OCI-LY7 (cell line): ENCODE measurements around the gene GLIS2. TPM values are rescaled to one million over a fixed set of nuclear protein-coding genes. Genes with fewer than 3 reads are reported as not detected.

Source experiments
- BruUV-seq: library from RNA; stranded (reverse); fragments of 400-500 nt; replicated peaks from 2 replicates; lab custom pipeline; 2021; lab: Mats Ljungman, UMichigan
- CTCF ChIA-PET: fragments of 300-600 bp; sonication (Branson Sonifier 250); formaldehyde crosslinking; loops from one replicate; lab custom pipeline; 2022; ENCODE audit warnings: antibody characterized with exemption; ENCODE audit not compliant: unreplicated experiment; lab: Charles Lee
- POLR2A ChIA-PET: fragments of 300-600 bp; sonication (Branson Sonifier 250); formaldehyde crosslinking; loops from one replicate; lab custom pipeline; 2022; ENCODE audit warnings: antibody characterized with exemption; lab: Charles Lee
- DNase-seq: peaks from one replicate; pipeline ENCODE4 v3.0.0-alpha.2; 2015; ENCODE audit warnings: low spot score
- H2AFZ ChIP-seq: fragments of 200-600 bp; sonication (generic), shearing (Covaris generic); 2 replicates; pipeline ENCODE4 v1.6.1; 2014; ENCODE audit warnings: mild to moderate bottlenecking, antibody characterized with exemption, low read length, moderate library complexity
- H3K27ac ChIP-seq: fragments of 200-600 bp; sonication (generic); 2 replicates; pipeline ENCODE4 v1.5.1; 2014; ENCODE audit warnings: mixed run types, low read depth, mild to moderate bottlenecking, moderate library complexity, low read length, inconsistent platforms; ENCODE audit not compliant: poor library complexity, severe bottlenecking
- H3K36me3 ChIP-seq: fragments of 200-600 bp; sonication (generic); 2 replicates; pipeline ENCODE4 v1.6.1; 2014; ENCODE audit warnings: mild to moderate bottlenecking, antibody characterized with exemption, low read length, moderate library complexity, mixed read lengths; ENCODE audit not compliant: insufficient read depth
- H3K4me1 ChIP-seq: fragments of 200-600 bp; sonication (generic); 2 replicates; pipeline ENCODE4 v1.5.1; 2014; ENCODE audit warnings: mild to moderate bottlenecking, low read length; ENCODE audit not compliant: insufficient read depth, poor library complexity, severe bottlenecking
- H3K4me2 ChIP-seq: fragments of 200-600 bp; sonication (generic); 2 replicates; pipeline ENCODE4 v1.6.1; 2014; ENCODE audit warnings: mild to moderate bottlenecking, low read length
- H3K4me3 ChIP-seq: fragments of 200-600 bp; sonication (generic); 2 replicates; pipeline ENCODE4 v1.5.1; 2014; ENCODE audit warnings: mild to moderate bottlenecking, low read depth, low read length; ENCODE audit not compliant: poor library complexity, severe bottlenecking
- H3K79me2 ChIP-seq: fragments of 200-600 bp; sonication (generic); 2 replicates; pipeline ENCODE4 v1.6.1; 2016; ENCODE audit warnings: low read depth, mild to moderate bottlenecking, low read length, moderate library complexity, mixed read lengths; ENCODE audit not compliant: insufficient read depth
- H3K9me2 ChIP-seq: fragments of 200-600 bp; sonication (generic); 2 replicates; pipeline ENCODE4 v1.6.1; 2016; ENCODE audit warnings: mild to moderate bottlenecking, low read length, mixed read lengths; ENCODE audit not compliant: insufficient read depth
- H3K9me3 ChIP-seq: fragments of 200-600 bp; sonication (generic); 2 replicates; pipeline ENCODE4 v1.6.1; 2014; ENCODE audit warnings: mild to moderate bottlenecking, mixed run types, low read length, mixed read lengths
- H4K20me1 ChIP-seq: fragments of 200-600 bp; sonication (generic); 2 replicates; pipeline ENCODE4 v1.6.1; 2014; ENCODE audit warnings: mild to moderate bottlenecking, antibody characterized with exemption, low read length, moderate library complexity, mixed read lengths; ENCODE audit not compliant: insufficient read depth
- EZH2phosphoT487 ChIP-seq: fragments of 200-600 bp; sonication (generic); IDR thresholded peaks from 2 replicates; pipeline ENCODE4 v1.6.1; 2018; ENCODE audit warnings: low read depth, borderline replicate concordance, mild to moderate bottlenecking, mixed run types, antibody characterized with exemption, low read length, moderate library complexity, mixed read lengths
- intact Hi-C: fragments of 100-400 bp; cut with micrococcal nuclease; formaldehyde crosslinking; loops from one replicate; pipeline ENCODE4 v1.10.0; 2022; ENCODE audit not compliant: unreplicated experiment
- total RNA-seq, 2 experiments: library from RNA; depleted of rRNA in 1 of 2; stranded (reverse); fragments of >200 nt in 1 of 2; shearing (Covaris generic) in 1 of 2; gene quantifications; 2 replicates each; pipeline ENCODE4 v1.2.3, GENCODE V29; 2014 to 2022
- TF ChIP-seq, protein P1 (sequence below): fragments of 200-600 bp; sonication (generic); conservative IDR thresholded peaks from 2 replicates; pipeline ENCODE4 v1.5.1; 2014; ENCODE audit warnings: mild to moderate bottlenecking, antibody characterized with exemption, low read length, moderate library complexity, mixed read lengths

The GLIS2 gene
- total RNA-seq, 2 experiments from 2014 or later: 0.08 TPM; not detected in 1

DNA sequence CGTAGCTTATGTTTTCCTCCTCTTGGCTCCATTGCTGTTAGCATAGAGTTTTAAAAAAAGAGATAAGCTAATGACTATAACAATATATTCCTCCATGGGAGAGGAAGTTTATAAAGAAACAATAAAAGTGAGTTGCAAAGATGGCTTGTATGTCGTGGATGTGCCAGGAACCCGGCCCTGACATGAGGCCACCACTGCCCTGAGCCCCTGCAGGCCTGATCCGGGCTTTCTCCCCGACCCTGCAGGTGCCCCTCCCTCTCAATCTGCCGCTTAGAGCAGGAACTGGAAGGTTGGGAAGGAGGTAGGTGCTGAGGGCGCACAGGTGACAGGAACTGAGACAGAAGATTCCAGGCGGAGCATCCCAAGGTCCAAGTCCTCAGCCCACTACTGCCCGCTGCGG is 23.6 kb downstream of the GLIS2 start:
- no peak overlapping the region for H3K27ac ChIP-seq
- ChIA-PET CTCF (no interaction called here), POLR2A (no interaction called here)
- H3K36me3 ChIP-seq: peaks cover 51% of the 10 kb centered on the region
- no peak for TF ChIP-seq EZH2phosphoT487
- TF ChIP-seq, protein P1, sequence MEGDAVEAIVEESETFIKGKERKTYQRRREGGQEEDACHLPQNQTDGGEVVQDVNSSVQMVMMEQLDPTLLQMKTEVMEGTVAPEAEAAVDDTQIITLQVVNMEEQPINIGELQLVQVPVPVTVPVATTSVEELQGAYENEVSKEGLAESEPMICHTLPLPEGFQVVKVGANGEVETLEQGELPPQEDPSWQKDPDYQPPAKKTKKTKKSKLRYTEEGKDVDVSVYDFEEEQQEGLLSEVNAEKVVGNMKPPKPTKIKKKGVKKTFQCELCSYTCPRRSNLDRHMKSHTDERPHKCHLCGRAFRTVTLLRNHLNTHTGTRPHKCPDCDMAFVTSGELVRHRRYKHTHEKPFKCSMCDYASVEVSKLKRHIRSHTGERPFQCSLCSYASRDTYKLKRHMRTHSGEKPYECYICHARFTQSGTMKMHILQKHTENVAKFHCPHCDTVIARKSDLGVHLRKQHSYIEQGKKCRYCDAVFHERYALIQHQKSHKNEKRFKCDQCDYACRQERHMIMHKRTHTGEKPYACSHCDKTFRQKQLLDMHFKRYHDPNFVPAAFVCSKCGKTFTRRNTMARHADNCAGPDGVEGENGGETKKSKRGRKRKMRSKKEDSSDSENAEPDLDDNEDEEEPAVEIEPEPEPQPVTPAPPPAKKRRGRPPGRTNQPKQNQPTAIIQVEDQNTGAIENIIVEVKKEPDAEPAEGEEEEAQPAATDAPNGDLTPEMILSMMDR: no peak
- no peaks in the 10 kb centered on the region for H3K9me2 ChIP-seq
- H3K9me3 ChIP-seq: no peaks in the 10 kb centered on the region
- no peak overlapping the region for H3K4me2 ChIP-seq
- BruUV-seq: no TSS peak
- H3K4me3 ChIP-seq: no peak overlapping the region
- intact Hi-C loops: no loop called here
- H4K20me1 ChIP-seq: no peaks in the 10 kb centered on the region
- H3K79me2 ChIP-seq: peaks cover 13% of the 10 kb centered on the region
- H3K4me1 ChIP-seq: no peaks in the 10 kb centered on the region
- H2AFZ ChIP-seq: no peak overlapping the region
- DNase-seq: no peak

DNA sequence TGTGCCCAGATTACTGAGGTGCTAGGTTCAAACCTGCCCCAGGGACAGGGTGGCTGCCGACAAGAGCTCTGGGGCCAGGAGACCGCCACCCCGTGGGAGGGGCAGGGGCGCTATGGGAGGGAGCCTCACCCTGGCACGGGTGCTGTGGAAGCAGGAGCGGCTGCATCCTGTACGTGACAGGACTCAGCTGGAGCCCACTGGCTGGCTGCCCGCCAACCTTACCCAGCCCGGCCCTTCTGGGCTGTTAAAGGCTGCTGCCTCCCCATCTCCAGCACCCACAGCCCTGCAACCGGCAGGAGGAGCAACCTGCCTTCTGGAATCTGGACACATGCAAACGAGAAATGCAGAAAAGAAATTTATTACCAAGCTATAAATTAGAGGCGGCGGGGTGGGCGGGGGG is 24.0 kb downstream of the GLIS2 start:
- Histone ChIP-seq H3K9me3 (no peaks in the 10 kb centered on the region), H3K9me2 (no peaks in the 10 kb centered on the region), H4K20me1 (no peaks in the 10 kb centered on the region), H3K4me2 (no peak overlapping the region), H3K36me3 (peaks cover 51% of the 10 kb centered on the region), H3K27ac (no peak overlapping the region), H3K79me2 (peaks cover 13% of the 10 kb centered on the region), H2AFZ (no peak overlapping the region), H3K4me1 (no peaks in the 10 kb centered on the region), H3K4me3 (no peak overlapping the region)
- no TSS peak for BruUV-seq
- POLR2A ChIA-PET: interaction anchor here (0.6 to 0.9 kb wide), 2 partner anchors 10 to 129 kb away, joined by 3 read pairs; no protein-coding TSS in a partner anchor
- CTCF ChIA-PET: no interaction called here
- TF ChIP-seq, protein P1: no peak
- no peak for TF ChIP-seq EZH2phosphoT487
- intact Hi-C loops: no loop called here
- no peak for DNase-seq

DNA sequence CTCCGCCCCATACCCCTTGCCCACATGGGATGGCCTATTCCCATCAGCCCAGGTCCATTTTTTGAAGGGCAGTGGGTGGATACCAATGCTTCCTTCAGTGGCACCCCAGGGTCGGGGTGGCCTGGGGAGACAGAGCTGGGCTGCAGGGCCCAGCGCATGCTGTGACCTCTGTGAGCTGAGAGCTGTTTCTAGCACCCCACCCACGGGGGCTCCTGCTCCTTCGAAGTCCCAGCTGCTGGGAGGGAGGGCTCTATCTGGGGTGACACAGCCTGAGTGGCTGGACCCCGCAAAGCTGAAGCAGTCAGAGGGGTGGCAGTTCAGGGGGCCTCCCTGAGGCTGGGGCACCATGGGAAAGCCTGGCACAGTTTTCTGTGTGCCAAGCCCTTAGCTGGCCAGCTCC is 24.6 kb downstream of the GLIS2 start:
- Histone ChIP-seq H3K27ac (no peak overlapping the region), H3K79me2 (peaks cover 13% of the 10 kb centered on the region), H3K36me3 (peaks cover 56% of the 10 kb centered on the region), H3K4me3 (no peak overlapping the region), H3K9me3 (no peaks in the 10 kb centered on the region), H3K4me1 (no peaks in the 10 kb centered on the region), H4K20me1 (no peaks in the 10 kb centered on the region), H2AFZ (no peak overlapping the region), H3K4me2 (no peak overlapping the region), H3K9me2 (no peaks in the 10 kb centered on the region)
- POLR2A ChIA-PET: interaction anchor here (0.6 to 0.9 kb wide), 2 partner anchors 9 to 130 kb away, joined by 3 read pairs; no protein-coding TSS in a partner anchor
- CTCF ChIA-PET: interaction anchor here (1.0 kb wide), 1 partner anchor 10 kb away, joined by 3 read pairs; no protein-coding TSS in a partner anchor
- BruUV-seq: no TSS peak
- TF ChIP-seq, protein P1: no peak
- TF ChIP-seq EZH2phosphoT487: no peak
- intact Hi-C loops: no loop called here
- no peak for DNase-seq
